Panc1 (cell line): ENCODE measurements around the gene DIS3L2. TPM values are rescaled to one million over a fixed set of nuclear protein-coding genes. Genes with fewer than 3 reads are reported as not detected.

Source experiments
- ATAC-seq: fragments of 200-7000 bp; cut with Tn5 transposase; 2 replicates; pipeline ENCODE4 v1.9.1; 2020; ENCODE audit warnings: mild to moderate bottlenecking, moderate library complexity
- BruUV-seq: library from RNA; stranded (reverse); fragments of 400-500 nt; replicated peaks from 2 replicates; lab custom pipeline; 2021; lab: Mats Ljungman, UMichigan
- CTCF ChIA-PET: fragments of 300-600 bp; sonication (Branson Sonifier 250); formaldehyde crosslinking; loops from one replicate; lab custom pipeline; 2022; ENCODE audit warnings: antibody characterized with exemption; lab: Charles Lee
- POLR2A ChIA-PET: fragments of 300-600 bp; sonication (Branson Sonifier 250); formaldehyde crosslinking; loops from one replicate; lab custom pipeline; 2022; ENCODE audit warnings: antibody characterized with exemption; lab: Charles Lee
- DNase-seq: peaks from one replicate; pipeline ENCODE4 v3.0.0-alpha.2; 2010; ENCODE audit warnings: low read depth, low spot score
- H3K27ac ChIP-seq: 2 replicates; pipeline ENCODE4 v1.5.1; 2011; ENCODE audit warnings: mild to moderate bottlenecking, low read length, inconsistent platforms
- H3K27me3 ChIP-seq: fragments of 200-500 bp; sonication (Bioruptor generic); 2 replicates; pipeline ENCODE4 v1.6.0; 2014; ENCODE audit warnings: low read length, inconsistent platforms; ENCODE audit not compliant: control insufficient read depth, insufficient read depth
- H3K36me3 ChIP-seq: fragments of 200-500 bp; sonication (Bioruptor generic); 2 replicates; pipeline ENCODE4 v1.5.1; 2014; ENCODE audit warnings: inconsistent platforms, mild to moderate bottlenecking, low read length, moderate library complexity; ENCODE audit not compliant: control insufficient read depth, insufficient read depth
- H3K4me1 ChIP-seq: 2 replicates; pipeline ENCODE4 v1.5.1; 2011; ENCODE audit warnings: inconsistent platforms, mild to moderate bottlenecking, low read length, moderate library complexity; ENCODE audit not compliant: control insufficient read depth, insufficient read depth
- H3K4me3 ChIP-seq, 2 experiments: 2 replicates each; pipeline ENCODE4 v1.5.1; 2011 to 2012; ENCODE audit warnings: low read depth in 2 of 2, low read length in 2 of 2, mild to moderate bottlenecking in 2 of 2, inconsistent platforms in 1 of 2, moderate library complexity in 1 of 2
- H3K9me3 ChIP-seq: fragments of 200-500 bp; sonication (Bioruptor generic); 2 replicates; pipeline ENCODE4 v1.5.1; 2014; ENCODE audit warnings: low read depth, mild to moderate bottlenecking, inconsistent platforms, low read length, moderate library complexity; ENCODE audit not compliant: control insufficient read depth, insufficient read depth
- POLR2AphosphoS5 ChIP-seq: IDR thresholded peaks from 2 replicates; pipeline ENCODE4 v1.6.1; 2012; ENCODE audit warnings: mild to moderate bottlenecking, low read depth, low read length, moderate library complexity
- SIN3A ChIP-seq: IDR thresholded peaks from 2 replicates; pipeline ENCODE4 v1.6.1; 2012; ENCODE audit warnings: low read depth, mild to moderate bottlenecking, low read length, moderate library complexity, borderline replicate concordance; ENCODE audit not compliant: insufficient read depth
- TCF7L2 ChIP-seq: IDR thresholded peaks from 2 replicates; pipeline ENCODE4 v1.6.1; 2011; ENCODE audit warnings: mild to moderate bottlenecking, low read depth, low read length, inconsistent platforms
- in situ Hi-C: cut with HindIII; loops from 2 replicates; pipeline ENCODE4 v1.10.0; 2016; ENCODE audit warnings: low sequenced_read_pairs, low pct_unique_long_range_greater_than_20kb
- intact Hi-C: fragments of 100-400 bp; cut with micrococcal nuclease; formaldehyde crosslinking; loops from one replicate; pipeline ENCODE4 v1.10.0; 2022; ENCODE audit not compliant: unreplicated experiment
- total RNA-seq: library from RNA; stranded (reverse); gene quantifications from one replicate; pipeline ENCODE4 v1.2.1, GENCODE V29; 2021; ENCODE audit not compliant: unreplicated experiment
- TF ChIP-seq, protein P1 (sequence below): fragments of 450-650 bp; IDR thresholded peaks from 2 replicates; pipeline ENCODE4 v1.5.1; 2017; ENCODE audit warnings: mild to moderate bottlenecking
- TF ChIP-seq, protein P2 (sequence below), 2 experiments: IDR thresholded peaks; 2 replicates each; pipeline ENCODE4 v1.6.1; 2011 to 2012; ENCODE audit warnings: low read depth in 2 of 2, control low read depth in 1 of 2, low read length in 1 of 2, mild to moderate bottlenecking in 1 of 2, moderate library complexity in 1 of 2; ENCODE audit not compliant: insufficient read depth in 1 of 2

The DIS3L2 gene
- total RNA-seq, 1 experiment from 2014 or later = 28.1 TPM

DNA sequence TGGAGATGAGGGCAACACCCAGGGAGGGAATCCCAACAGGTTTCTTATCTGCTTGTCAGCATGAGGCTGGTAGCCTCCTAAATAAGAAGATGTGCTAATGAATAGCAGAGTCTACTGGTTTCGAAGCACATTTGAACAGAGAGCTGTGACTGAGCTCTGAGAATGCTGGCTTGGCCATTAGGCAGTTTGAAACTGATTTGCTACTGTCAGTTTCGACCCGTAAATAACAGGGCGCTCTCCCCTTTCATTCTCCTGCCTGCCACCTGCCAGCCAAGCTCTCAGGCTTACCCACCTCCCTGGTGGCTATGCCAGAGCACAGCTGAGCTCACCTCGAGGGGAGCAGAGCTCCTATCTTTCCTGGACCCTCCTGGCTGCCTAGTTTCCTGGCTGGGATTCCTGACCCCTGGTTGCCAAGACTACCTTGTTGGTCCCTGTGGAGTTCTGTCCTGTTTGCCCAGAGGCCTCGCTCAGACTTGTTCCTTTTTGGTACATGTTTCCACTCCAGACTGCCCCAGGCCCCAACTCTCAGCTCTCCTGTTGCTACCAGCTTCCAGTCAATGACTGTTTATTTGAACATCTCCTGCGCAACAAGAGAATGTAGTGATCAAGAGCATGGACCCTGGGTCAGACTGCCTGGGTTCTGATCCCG lies 314.7 kb downstream of the DIS3L2 start:
- ChIA-PET CTCF (no interaction called here), POLR2A (no interaction called here)
- intact Hi-C loops = no loop called here

DNA sequence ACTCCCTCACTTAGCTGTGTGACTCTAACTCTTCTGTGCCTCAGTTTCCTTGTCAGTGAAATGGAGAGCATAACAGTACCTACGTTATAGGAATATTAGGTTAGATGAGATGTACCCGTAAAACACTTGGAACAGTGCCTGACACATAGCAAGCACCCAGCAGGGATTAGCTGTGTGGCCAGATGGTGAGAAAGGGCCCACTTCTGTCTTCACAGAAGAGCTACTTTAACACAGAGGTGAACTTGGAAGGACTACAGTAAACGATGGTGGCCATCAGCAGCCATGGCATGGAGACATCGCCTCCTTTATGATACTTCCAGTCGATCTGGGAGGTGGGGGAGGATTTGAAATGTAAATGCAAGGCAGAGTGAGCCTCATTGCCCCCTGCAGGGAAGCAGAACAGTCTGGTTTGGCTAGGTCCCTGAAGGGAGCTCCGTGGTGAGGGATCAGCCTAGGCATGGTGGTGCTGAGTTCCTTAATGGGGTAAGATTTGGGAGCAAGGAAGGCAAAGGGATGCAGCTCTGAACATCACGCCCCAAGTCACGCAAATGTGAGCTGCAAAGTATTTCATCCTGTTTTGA lies 315.3 kb downstream of the DIS3L2 start:
- CTCF ChIA-PET = no interaction called here

More for the DNA sequence above, 314.7 kb downstream of the DIS3L2 start:
- Histone ChIP-seq H3K4me3 (no peak overlapping the region), H3K27me3 (no peaks in the 10 kb centered on the region), H3K9me3 (no peaks in the 10 kb centered on the region), H3K27ac (no peak overlapping the region), H3K36me3 (no peaks in the 10 kb centered on the region), H3K4me1 (no peaks in the 10 kb centered on the region)
- no TSS peak for BruUV-seq
- in situ Hi-C loops = no loop called here
- ATAC-seq (no peak), DNase-seq (no peak)
- no peak for TF ChIP-seq TCF7L2
- TF ChIP-seq, protein P1, sequence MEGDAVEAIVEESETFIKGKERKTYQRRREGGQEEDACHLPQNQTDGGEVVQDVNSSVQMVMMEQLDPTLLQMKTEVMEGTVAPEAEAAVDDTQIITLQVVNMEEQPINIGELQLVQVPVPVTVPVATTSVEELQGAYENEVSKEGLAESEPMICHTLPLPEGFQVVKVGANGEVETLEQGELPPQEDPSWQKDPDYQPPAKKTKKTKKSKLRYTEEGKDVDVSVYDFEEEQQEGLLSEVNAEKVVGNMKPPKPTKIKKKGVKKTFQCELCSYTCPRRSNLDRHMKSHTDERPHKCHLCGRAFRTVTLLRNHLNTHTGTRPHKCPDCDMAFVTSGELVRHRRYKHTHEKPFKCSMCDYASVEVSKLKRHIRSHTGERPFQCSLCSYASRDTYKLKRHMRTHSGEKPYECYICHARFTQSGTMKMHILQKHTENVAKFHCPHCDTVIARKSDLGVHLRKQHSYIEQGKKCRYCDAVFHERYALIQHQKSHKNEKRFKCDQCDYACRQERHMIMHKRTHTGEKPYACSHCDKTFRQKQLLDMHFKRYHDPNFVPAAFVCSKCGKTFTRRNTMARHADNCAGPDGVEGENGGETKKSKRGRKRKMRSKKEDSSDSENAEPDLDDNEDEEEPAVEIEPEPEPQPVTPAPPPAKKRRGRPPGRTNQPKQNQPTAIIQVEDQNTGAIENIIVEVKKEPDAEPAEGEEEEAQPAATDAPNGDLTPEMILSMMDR = no peak
- TF ChIP-seq POLR2AphosphoS5 = no peak
- TF ChIP-seq, protein P2, sequence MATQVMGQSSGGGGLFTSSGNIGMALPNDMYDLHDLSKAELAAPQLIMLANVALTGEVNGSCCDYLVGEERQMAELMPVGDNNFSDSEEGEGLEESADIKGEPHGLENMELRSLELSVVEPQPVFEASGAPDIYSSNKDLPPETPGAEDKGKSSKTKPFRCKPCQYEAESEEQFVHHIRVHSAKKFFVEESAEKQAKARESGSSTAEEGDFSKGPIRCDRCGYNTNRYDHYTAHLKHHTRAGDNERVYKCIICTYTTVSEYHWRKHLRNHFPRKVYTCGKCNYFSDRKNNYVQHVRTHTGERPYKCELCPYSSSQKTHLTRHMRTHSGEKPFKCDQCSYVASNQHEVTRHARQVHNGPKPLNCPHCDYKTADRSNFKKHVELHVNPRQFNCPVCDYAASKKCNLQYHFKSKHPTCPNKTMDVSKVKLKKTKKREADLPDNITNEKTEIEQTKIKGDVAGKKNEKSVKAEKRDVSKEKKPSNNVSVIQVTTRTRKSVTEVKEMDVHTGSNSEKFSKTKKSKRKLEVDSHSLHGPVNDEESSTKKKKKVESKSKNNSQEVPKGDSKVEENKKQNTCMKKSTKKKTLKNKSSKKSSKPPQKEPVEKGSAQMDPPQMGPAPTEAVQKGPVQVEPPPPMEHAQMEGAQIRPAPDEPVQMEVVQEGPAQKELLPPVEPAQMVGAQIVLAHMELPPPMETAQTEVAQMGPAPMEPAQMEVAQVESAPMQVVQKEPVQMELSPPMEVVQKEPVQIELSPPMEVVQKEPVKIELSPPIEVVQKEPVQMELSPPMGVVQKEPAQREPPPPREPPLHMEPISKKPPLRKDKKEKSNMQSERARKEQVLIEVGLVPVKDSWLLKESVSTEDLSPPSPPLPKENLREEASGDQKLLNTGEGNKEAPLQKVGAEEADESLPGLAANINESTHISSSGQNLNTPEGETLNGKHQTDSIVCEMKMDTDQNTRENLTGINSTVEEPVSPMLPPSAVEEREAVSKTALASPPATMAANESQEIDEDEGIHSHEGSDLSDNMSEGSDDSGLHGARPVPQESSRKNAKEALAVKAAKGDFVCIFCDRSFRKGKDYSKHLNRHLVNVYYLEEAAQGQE (IDR thresholded peaks at IDR 0.05; ENCODE audit: insufficient read depth in 1 of 2, low read depth in 2 of 2, low read length in 1 of 2) = no peak
- no peak for TF ChIP-seq SIN3A

More for the DNA sequence above, 315.3 kb downstream of the DIS3L2 start:
- in situ Hi-C loops = no loop called here
- ATAC-seq (no peak), DNase-seq (no peak)
- Histone ChIP-seq H3K4me3 (no peak overlapping the region), H3K36me3 (no peaks in the 10 kb centered on the region), H3K27ac (no peak overlapping the region), H3K4me1 (no peaks in the 10 kb centered on the region), H3K27me3 (no peaks in the 10 kb centered on the region), H3K9me3 (no peaks in the 10 kb centered on the region)
- TF ChIP-seq POLR2AphosphoS5 = no peak
- TF ChIP-seq, protein P2 (IDR thresholded peaks at IDR 0.05; ENCODE audit: insufficient read depth in 1 of 2, low read depth in 2 of 2, low read length in 1 of 2) = no peak
- TF ChIP-seq SIN3A = no peak
- TF ChIP-seq, protein P1 = no peak
- TF ChIP-seq TCF7L2 = no peak
- POLR2A ChIA-PET = no interaction called here
- intact Hi-C loops = no loop called here
- no TSS peak for BruUV-seq
